PC-9 (cell line): ENCODE data around the gene FAM174B.

Experiments used
- CTCF ChIP-seq: fragments of 200-600 bp; sonication (generic); conservative IDR thresholded peaks from 2 replicates; pipeline ENCODE4 v1.6.1; 2017; ENCODE audit warnings: mixed run types, antibody characterized with exemption, mild to moderate bottlenecking, moderate library complexity
- EZH2 ChIP-seq: fragments of 200-600 bp; sonication (generic); IDR thresholded peaks from 2 replicates; pipeline ENCODE4 v1.8.0; 2017; ENCODE audit warnings: antibody characterized with exemption, low read depth

- TF ChIP-seq CTCF (no peak), EZH2 (no peak)
Observed at GRCh38 chr15:92608866-92609700, 46.5 kb downstream of the FAM174B start.
